Stomach (tissue), 9 donors: ENCODE results near the gene MANSC1. TPM values are rescaled to one million over a fixed set of nuclear protein-coding genes. Genes with fewer than 3 reads are reported as not detected.
A peak's percentile ranks its signal among the peaks of the same experiment; 100 is the strongest.

Experiments used
- DNase-seq, 2 donors: peaks; one replicate each; pipeline versions ENCODE4 v3.0.0 to v3.0.0-alpha.2; 2013 to 2019
- H3K27ac ChIP-seq, 5 donors: fragments of 200-600 bp in 4 of 5; sonication (generic) in 4 of 5; one replicate each; pipeline ENCODE4 v1.5.1; 2013 to 2019; ENCODE audit warnings: mild to moderate bottlenecking in 1 of 5, moderate library complexity in 1 of 5
- H3K27me3 ChIP-seq, 3 donors: fragments of 200-600 bp; sonication (generic); one replicate each; pipeline ENCODE4 v1.5.1; 2017 to 2019; ENCODE audit warnings: mixed run types in 1 of 3
- H3K36me3 ChIP-seq, 4 donors: fragments of 200-600 bp; sonication (generic); 1 replicate in 3 of 4; 2 replicates in 1 of 4; pipeline ENCODE4 v1.5.1; 2016 to 2019
- H3K4me1 ChIP-seq, 4 donors: fragments of 200-600 bp; sonication (generic); one replicate each; pipeline ENCODE4 v1.5.1; 2016 to 2019
- H3K4me3 ChIP-seq, 4 donors: fragments of 200-600 bp; sonication (generic) in 3 of 4; one replicate each; pipeline ENCODE4 v1.5.1; 2016 to 2019; ENCODE audit warnings: mild to moderate bottlenecking in 1 of 4
- H3K9me3 ChIP-seq, 4 donors: fragments of 200-600 bp; sonication (generic); one replicate each; pipeline ENCODE4 v1.5.1; 2016 to 2019
- EP300 ChIP-seq: sonication (generic); formaldehyde crosslinking; IDR thresholded peaks from one replicate; pipeline ENCODE4 v1.6.1; 2017; ENCODE audit warnings: antibody characterized with exemption
- POLR2A ChIP-seq, 4 donors: fragments of 450-650 bp; IDR thresholded peaks; one replicate each; pipeline ENCODE4 v1.6.1; 2016; ENCODE audit warnings: antibody characterized with exemption in 4 of 4, control low read depth in 2 of 4, mild to moderate bottlenecking in 1 of 4, moderate library complexity in 1 of 4
- POLR2AphosphoS5 ChIP-seq, 3 donors: sonication (generic); formaldehyde crosslinking; IDR thresholded peaks; one replicate each; pipeline ENCODE4 v1.6.1; 2016; ENCODE audit warnings: antibody characterized with exemption in 3 of 3
- WGBS, 5 donors: extraction: QIAGEN DNeasy Blood & Tissue Kit in 3 of 5; methylation state at CpG; one replicate each; pipeline versions ENCODE4 v1.1.5 to v1.1.7; 2013 to 2018; 5-methylcytosine and 5-hydroxymethylcytosine counted together
- intact Hi-C: fragments of 100-400 bp; cut with DNase I; formaldehyde crosslinking; loops from one replicate; pipeline ENCODE4 v1.15.1; 2023; ENCODE audit warnings: low total_unique reads
- polyA plus RNA-seq, 3 donors: library from polyadenylated mRNA; stranded (reverse); fragments of 200-250 nt; gene quantifications; one replicate each; pipeline ENCODE4 v1.2.3, GENCODE V29; 2013
- total RNA-seq, 5 donors: library from RNA; depleted of rRNA; stranded (reverse); fragments of >200 nt; gene quantifications; one replicate each; pipeline versions ENCODE4 v1.1.0 to v1.2.3, GENCODE V29; 2014 to 2016
- TF ChIP-seq, protein P1 (sequence below), 7 experiments: fragments of 450-650 bp in 4 of 7; fragments of 200-600 bp in 3 of 7; sonication (generic) in 3 of 7; IDR thresholded peaks; one replicate each; pipeline ENCODE4 v1.5.1; 2016 to 2019; ENCODE audit warnings: antibody characterized with exemption in 7 of 7, control low read depth in 2 of 7, mild to moderate bottlenecking in 1 of 7
- donor health status: healthy with polysubstance abuse.
- donor health status: Bipolar disorder and iron deficiency.
- donor health status: healthy.

MANSC1 gene
- total and polyA plus RNA-seq, 8 donors, result 0.29 to 35.7 (median 9.5) TPM

DNA sequence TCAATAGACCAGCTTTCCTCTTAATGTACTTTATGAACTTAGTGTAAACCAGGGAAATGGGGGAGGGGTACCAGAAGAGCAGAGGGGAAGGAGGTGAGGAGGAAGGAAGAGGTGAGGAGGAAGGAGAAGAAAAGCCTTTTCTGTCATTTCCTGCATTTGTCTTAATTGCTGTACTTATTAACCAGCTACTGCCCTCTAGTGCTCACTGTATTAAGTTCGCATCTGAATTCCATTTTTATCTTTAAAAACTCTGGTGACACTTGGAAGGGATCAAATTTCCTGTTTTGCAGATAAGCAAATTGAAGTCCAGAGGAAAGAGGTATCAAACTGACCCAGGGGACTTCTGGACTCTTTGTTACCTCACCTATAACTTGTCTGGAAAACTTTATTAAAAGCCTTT, 22.2 kb downstream of the MANSC1 start:
- H3K27ac ChIP-seq, result peak overlapping the region in 1 of 5 donors; percentile 9
- intact Hi-C loops, result no loop called here
- peaks cover 2 to 16% (median 12%) of the 10 kb centered on the region in 4 donors for H3K36me3 ChIP-seq
- H3K9me3 ChIP-seq, result no peaks in the 10 kb centered on the region
- no peak overlapping the region for H3K4me3 ChIP-seq
- H3K4me1 ChIP-seq, result peaks cover 12 to 32% (median 23%) of the 10 kb centered on the region in 4 donors
- DNase-seq, result peak in 1 of 2 donors; percentile 87
- WGBS, 5 donors, result 0 to 4% (median 0%) methylated on average over 1 of the region's 1 CpG
- TF ChIP-seq POLR2A (IDR thresholded peaks at IDR 0.05) (no peak), EP300 (no peak), POLR2AphosphoS5 (IDR thresholded peaks at IDR 0.05) (peak in 1 of 3 donors; percentile 40)
- TF ChIP-seq, protein P1, sequence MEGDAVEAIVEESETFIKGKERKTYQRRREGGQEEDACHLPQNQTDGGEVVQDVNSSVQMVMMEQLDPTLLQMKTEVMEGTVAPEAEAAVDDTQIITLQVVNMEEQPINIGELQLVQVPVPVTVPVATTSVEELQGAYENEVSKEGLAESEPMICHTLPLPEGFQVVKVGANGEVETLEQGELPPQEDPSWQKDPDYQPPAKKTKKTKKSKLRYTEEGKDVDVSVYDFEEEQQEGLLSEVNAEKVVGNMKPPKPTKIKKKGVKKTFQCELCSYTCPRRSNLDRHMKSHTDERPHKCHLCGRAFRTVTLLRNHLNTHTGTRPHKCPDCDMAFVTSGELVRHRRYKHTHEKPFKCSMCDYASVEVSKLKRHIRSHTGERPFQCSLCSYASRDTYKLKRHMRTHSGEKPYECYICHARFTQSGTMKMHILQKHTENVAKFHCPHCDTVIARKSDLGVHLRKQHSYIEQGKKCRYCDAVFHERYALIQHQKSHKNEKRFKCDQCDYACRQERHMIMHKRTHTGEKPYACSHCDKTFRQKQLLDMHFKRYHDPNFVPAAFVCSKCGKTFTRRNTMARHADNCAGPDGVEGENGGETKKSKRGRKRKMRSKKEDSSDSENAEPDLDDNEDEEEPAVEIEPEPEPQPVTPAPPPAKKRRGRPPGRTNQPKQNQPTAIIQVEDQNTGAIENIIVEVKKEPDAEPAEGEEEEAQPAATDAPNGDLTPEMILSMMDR (IDR thresholded peaks at IDR 0.05), result peak in 5 of 7 experiments; percentile 36 to 77 (median 58)
- no peaks in the 10 kb centered on the region for H3K27me3 ChIP-seq

DNA sequence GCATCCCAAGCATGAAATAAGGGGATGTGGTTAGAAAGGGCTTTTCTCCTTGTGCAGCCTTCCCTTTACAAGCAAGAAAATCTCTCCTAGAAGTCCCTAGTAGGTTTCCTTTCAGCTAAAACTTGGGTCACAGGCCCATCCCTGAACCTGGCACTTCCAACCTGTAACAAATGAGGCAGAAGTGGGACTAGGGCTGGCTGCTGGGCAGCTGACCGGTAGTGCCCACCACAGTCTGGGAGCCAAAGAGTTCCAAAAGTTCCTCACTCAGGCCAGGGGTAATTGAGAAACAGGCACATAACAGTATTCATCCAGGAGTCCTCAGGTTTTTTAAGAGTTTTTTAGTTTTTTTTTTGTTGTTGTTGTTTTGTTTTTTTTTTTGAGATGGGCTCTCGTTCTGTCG, 23.8 kb downstream of the MANSC1 start:
- TF ChIP-seq POLR2A (IDR thresholded peaks at IDR 0.05) (no peak), POLR2AphosphoS5 (IDR thresholded peaks at IDR 0.05) (no peak), EP300 (no peak)
- TF ChIP-seq, protein P1 (IDR thresholded peaks at IDR 0.05), result no peak
- intact Hi-C loops, result no loop called here
- no peaks in the 10 kb centered on the region for H3K27me3 ChIP-seq
- no peak for DNase-seq
- H3K4me1 ChIP-seq, result peaks cover 3 to 18% (median 11%) of the 10 kb centered on the region in 4 donors
- WGBS, 5 donors, result 94 to 98% (median 96%) methylated on average over 3 of the region's 3 CpGs
- H3K9me3 ChIP-seq, result no peaks in the 10 kb centered on the region
- H3K4me3 ChIP-seq, result no peak overlapping the region
- H3K36me3 ChIP-seq, result peaks cover 2 to 16% (median 12%) of the 10 kb centered on the region in 4 donors
- H3K27ac ChIP-seq, result no peak overlapping the region

DNA sequence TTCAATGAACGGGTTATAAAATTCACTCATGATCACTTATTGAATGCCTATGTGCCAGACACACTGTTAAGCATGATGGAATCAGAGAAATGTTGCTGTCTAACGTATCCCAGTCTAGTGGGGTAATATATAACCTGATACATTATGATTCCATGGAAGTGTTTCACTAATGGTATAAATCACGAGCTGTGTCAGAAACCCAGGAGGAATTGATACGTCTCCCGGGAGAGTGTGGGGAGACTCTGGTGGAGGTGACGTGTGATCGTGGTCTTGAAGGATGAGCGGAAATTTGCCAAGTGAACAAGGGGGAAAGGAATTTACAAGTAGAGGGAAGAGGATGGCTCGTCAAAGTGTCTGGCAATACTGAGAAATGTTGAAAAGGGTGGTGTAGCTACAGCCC, 26.5 kb downstream of the MANSC1 start:
- no peak for TF ChIP-seq EP300
- TF ChIP-seq, protein P1 (IDR thresholded peaks at IDR 0.05), result no peak
- no peak for TF ChIP-seq POLR2A (IDR thresholded peaks at IDR 0.05)
- TF ChIP-seq POLR2AphosphoS5 (IDR thresholded peaks at IDR 0.05), result no peak
- peaks cover 7 to 33% (median 22%) of the 10 kb centered on the region in 4 donors for H3K4me1 ChIP-seq
- intact Hi-C loops, result no loop called here
- H3K27ac ChIP-seq, result no peak overlapping the region
- no peak overlapping the region for H3K4me3 ChIP-seq
- H3K27me3 ChIP-seq, result no peaks in the 10 kb centered on the region
- DNase-seq, result no peak
- 86 to 93% (median 88%) methylated on average over 9 of the region's 9 CpGs for WGBS, 5 donors
- H3K9me3 ChIP-seq, result no peaks in the 10 kb centered on the region
- H3K36me3 ChIP-seq, result no peaks in the 10 kb centered on the region

DNA sequence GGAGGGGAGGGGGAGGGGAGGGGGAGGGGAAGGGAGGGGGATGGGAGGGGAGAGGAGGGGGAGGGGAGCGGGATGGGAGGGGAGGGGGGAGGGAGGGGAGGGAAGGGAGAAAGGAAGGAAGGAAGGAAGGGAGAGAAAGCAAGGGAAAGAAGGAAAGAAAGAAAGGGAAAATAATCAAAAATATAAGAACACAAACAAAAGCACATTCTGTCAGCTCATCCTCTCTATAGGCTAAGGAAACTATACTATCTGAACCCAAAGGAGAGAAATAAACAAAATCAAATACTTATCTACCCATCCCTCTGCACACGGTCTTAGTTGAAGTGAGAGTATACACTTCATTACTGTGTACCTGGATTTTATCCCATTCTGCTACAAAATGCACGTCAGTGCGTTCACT, 26.9 kb downstream of the MANSC1 start:
- intact Hi-C loops, result no loop called here
- TF ChIP-seq, protein P1 (IDR thresholded peaks at IDR 0.05), result no peak
- TF ChIP-seq POLR2AphosphoS5 (IDR thresholded peaks at IDR 0.05) (no peak), POLR2A (IDR thresholded peaks at IDR 0.05) (no peak), EP300 (no peak)
- WGBS, 5 donors, result 47 to 80% (median 74%) methylated on average over 3 to 4 of the region's 4 CpGs
- H3K27me3 ChIP-seq, result no peaks in the 10 kb centered on the region
- H3K27ac ChIP-seq, result no peak overlapping the region
- DNase-seq, result no peak
- H3K4me3 ChIP-seq, result no peak overlapping the region
- H3K36me3 ChIP-seq, result no peaks in the 10 kb centered on the region
- peaks cover 7 to 33% (median 22%) of the 10 kb centered on the region in 4 donors for H3K4me1 ChIP-seq
- H3K9me3 ChIP-seq, result no peaks in the 10 kb centered on the region
